SK-N-SH treated with all-trans-retinoic acid at 6 μM for 48 hours (cell line): Measurements from ENCODE around the gene HIVEP2.

ENCODE experiments used
- BACH2 ChIP-seq: fragments of 250-450 bp; sonication (Bioruptor Pico); IDR thresholded peaks from 2 replicates; pipeline ENCODE4 v1.9.0; 2021; ENCODE audit warnings: mild to moderate bottlenecking, borderline replicate concordance
- RARB ChIP-seq: fragments of 250-450 bp; sonication (Bioruptor Pico); IDR thresholded peaks from 2 replicates; pipeline ENCODE4 v1.8.0; 2021; ENCODE audit warnings: mild to moderate bottlenecking, moderate library complexity

- TF ChIP-seq RARB (CRISPR knock-in tag) (no peak), BACH2 (CRISPR knock-in tag) (no peak)
These were observed 2.7 kb downstream of the HIVEP2 start for GRCh38 chr6:142942238-142942637.
